HT-29 (cell line): ENCODE results near the gene CD320. TPM values are rescaled to one million over a fixed set of nuclear protein-coding genes. Genes with fewer than 3 reads are reported as not detected.
A peak's percentile ranks its signal among the peaks of the same experiment; 100 is the strongest.
"Not testable (repeated sequence)": the region's sequence is repeated elsewhere in the genome, so short reads cannot be mapped to it uniquely, and the experiment has no call there.

Experiments
- DNase-seq: peaks from one replicate; pipeline ENCODE4 v3.0.0-alpha.2; 2015; ENCODE audit warnings: low spot score
- total RNA-seq: library from RNA; depleted of rRNA; stranded (reverse); fragments of >200 nt; shearing (Covaris generic); gene quantifications from 2 replicates; pipeline ENCODE4 v1.2.3, GENCODE V29; 2014

CD320 gene
- total RNA-seq, 1 experiment from 2014 or later: 113 TPM

DNA sequence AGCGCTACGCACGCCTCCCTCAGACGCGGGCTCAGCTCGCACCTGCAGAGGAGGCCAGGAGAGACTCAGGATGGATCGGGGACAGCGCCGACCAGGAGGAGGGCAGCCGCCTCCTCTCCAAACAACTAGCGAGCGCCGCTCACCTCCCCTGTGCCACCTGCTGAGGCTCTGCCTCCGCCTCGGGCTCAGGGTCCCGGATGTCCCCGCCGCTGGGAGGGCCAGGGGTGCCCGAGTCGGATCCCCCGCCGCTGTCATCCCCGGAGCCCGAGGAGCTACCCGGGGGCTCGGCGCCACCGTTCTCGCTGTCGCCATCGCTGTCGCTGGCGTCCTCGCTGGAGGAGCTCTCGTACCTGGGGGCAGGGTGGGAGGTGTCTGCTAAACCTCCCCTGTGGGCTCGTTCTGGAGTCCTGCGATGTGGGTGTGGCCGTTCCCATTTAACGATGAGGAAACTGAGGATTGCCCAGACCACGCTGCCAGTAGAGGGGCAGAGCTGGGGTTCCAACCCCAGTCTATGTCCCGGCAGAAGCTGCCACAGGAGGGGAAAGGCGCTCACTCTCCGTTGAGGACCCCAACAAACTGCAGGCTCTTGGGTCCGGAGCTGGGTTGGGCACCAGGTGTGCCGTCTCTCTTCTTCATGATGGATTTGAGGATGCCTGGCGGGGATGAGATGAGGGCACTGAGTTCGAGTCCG lies 25.8 kb upstream of the CD320 start:
- no peak for DNase-seq

- no peak for DNase-seq
Measured at GRCh38 chr19:8332976-8333766, 25.0 kb upstream of the CD320 start.

DNA sequence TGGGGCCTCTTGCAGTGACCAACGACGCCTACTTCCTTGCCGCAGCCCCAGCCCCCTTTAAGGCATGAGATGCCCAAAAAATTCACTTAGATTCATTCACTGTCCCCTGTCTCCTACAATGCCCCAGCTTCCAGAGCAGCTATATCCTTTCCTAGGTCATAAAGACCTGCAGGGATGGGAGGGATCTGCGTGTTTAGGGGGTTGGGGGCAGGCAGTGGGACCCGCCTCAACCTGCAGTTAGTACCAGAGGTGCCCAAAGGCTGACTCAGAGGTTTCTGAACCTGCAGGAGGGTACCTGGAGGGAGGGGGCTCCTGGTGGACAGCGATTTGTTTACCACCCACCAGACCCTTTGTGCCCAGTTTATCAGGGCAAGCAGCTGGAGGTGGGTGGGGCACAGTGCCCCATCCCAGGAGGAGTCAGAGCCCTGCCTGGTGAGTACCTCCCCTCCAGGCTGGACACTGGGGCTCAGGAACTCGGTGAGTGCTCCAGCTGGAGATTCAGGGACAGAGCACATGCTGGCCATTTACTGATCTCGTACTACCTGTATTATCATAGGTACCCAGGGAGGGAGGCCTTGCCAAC lies 23.2 kb upstream of the CD320 start:
- DNase-seq: no peak

- no peak for DNase-seq
Measured at GRCh38 chr19:8329996-8330395, 21.8 kb upstream of the CD320 start.

GRCh38 chr19:8325454-8325853 lies 17.3 kb upstream of the CD320 start:
- no peak for DNase-seq

GRCh38 chr19:8324186-8325050 lies 16.3 kb upstream of the CD320 start:
- DNase-seq: no peak

- no peak for DNase-seq
Measured at GRCh38 chr19:8323781-8324185, 15.6 kb upstream of the CD320 start.

DNA sequence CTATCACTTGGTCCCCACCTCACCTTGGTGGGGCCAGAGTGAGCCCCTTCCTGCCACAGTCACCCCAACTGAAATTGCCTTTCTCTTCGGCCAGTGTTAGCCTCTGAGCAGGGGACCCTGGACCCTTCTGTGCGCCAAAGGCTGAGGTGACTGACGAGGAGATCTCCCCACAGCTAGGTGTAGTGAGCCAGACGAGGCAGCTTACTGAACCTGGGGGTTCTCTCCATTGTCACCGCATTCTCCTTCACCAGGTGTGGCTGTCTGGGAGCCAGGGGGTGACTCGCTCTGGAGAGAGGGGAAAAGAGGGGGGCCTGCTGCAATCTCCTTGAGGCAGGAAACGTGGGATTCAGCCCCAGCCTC lies 14.5 kb upstream of the CD320 start:
- no peak for DNase-seq

GRCh38 chr19:8321986-8322637 lies 14.0 kb upstream of the CD320 start:
- DNase-seq: no peak

- DNase-seq: peak; percentile 88
Measured at GRCh38 chr19:8321067-8321985, 13.2 kb upstream of the CD320 start, which contains the start of the genes NDUFA7 and RPS28. NDUFA7 (minus strand) TSS chr19:8321375; CDS start chr19:8321358, 17 bp downstream. RPS28 (plus strand) TSS chr19:8321496; CDS start chr19:8321531, 35 bp downstream.

GRCh38 chr19:8320564-8321066 lies 12.5 kb upstream of the CD320 start:
- DNase-seq: no peak

DNA sequence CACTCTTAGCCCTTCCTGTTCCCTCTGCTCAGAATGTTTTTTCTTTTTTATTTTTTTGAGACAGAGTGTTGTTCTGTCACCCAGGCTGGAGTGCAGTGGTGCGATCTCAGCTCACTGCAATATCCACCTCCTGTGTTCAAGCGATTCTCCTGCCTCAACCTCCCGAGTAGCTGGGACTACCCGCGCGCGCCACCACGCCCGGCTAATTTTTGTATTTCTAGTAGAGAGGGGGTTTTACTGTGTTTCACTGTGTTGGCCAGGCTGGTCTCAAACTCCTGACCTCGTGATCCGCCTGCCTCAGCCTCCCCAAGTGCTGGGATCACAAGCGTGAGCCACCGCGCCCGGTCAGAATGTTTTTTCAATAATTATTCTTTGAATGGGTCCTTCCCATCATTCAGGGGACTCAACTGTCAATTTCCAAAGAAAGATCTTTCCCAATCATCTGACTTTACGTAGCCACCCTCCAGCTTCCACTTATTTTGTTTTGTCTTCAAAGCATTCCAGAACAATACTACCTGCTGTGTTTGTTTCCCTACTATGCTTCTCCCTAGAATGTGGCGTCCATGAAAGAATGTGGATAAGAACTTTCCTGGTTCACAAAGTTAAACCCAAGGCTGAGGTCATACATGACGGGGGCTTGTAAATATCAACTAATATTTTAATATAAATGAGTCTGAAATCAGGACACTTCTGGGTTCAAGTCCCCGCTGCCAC lies 11.8 kb upstream of the CD320 start:
- DNase-seq: no peak

DNA sequence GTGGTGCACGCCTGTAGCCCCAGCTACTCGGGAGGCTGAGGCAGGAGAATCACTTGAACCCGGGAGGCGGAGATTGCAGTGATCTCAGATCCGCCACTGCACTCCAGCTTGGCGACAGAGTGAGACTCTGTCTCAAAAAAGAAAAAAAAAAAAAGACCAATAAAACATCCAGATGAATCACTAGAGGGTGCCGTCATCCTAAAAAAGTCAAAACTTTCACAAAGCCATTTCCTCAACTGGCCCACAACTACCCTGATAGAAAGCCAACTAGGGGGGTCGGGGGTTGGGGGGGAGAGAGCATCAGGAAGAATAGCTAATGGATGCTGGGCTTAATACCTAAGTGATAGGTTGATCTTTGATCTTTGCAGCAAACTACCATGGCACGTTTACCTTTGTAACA lies 10.7 kb upstream of the CD320 start:
- not testable (repeated sequence) for DNase-seq

- DNase-seq: no peak
Measured at GRCh38 chr19:8316351-8317125, 8.4 kb upstream of the CD320 start.

DNA sequence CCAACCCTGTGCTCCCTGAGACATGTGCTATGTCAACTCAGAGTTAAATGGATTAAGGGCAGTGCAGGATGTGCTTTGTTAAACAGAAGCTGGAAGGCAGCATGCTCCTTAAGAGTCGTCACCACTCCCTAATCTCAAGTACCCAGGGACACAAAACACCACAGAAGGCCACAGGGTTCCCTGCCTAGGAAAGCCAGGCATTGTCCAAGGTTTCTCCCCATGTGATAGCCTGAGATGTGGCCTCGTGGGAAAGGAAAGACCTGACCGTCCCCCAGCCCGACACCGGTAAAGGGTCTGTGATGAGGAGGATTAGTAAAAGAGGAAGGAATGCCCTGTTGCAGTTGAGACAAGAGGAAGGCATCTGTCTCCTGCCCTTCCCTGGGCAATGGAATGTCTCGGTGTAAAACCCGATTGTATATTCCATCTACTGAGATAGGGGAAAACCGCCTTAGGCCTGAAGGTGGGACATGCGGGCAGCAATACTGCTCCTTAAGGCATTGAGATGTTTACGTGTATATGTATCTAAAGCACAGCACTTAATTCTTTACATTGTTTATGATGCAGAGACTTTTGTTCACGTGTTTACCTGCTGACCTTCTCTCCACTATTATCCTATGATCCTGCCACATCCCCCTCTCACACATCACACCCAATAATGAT lies 7.0 kb upstream of the CD320 start:
- not testable (repeated sequence) for DNase-seq

DNA sequence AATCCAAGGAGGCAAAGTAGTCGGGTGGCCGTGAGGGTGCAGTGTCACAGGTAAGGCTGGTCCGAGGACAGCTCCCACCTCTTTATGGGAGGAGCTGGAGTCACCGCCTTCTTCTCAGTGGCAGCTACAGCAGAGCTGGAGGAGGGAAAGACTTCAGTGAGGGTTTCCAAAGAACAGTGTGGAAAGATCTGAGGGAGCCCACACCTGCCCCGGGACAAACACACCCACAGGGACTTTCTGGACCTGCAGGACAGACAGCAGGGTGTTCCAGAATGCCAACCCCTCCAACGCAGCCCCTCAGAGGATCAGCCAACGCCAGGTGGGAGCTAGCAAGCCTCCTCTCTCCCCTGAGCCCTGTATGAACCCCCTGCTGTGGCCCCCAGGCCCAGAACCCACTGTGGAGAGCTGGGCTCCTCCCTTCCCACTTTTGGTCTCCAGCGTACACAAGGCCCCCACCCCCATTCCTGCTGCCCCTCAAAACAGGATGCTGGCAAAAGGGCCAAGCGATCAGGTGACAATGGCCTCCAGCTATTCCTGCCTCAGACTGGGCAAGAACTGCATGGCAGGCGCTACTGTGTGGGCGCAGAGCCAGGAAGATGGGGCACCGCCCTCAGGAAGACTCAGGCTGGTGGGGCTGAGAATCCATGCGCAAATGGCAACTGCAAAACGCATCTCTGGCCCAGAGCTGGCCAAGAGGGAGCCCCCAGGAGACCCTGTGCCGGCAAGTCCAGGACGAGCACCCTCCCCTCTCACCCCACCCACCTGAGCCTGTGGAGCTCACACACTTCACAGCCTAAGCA lies 3.5 kb upstream of the CD320 start:
- no peak for DNase-seq
